Measurements from ENCODE around the gene TRIM41.
"Not testable (repeated sequence)": the region's sequence is repeated elsewhere in the genome, so short reads cannot be mapped to it uniquely, and the experiment has no call there.

The TRIM41 gene

GRCh38 chr5:181223058-181223728 lies at the start of gene TRIM41:
Gene TRIM41 (plus strand): TSS chr5:181223281. CDS start chr5:181224000, 719 bp downstream.
- TF ChIP-seq CTCF (IDR thresholded peaks at IDR 0.05; ENCODE audit: low read depth, low read length), result peak; percentile 22
- DNase-seq (ENCODE audit: low read depth in 2 of 2), result peak; percentile 99 to 100
- H3K4me3 ChIP-seq (replicated peaks in 1 of 2; ENCODE audit: low read depth in 2 of 2, low read length in 2 of 2), result peak within 1 kb of the TSS; percentile 89 to 90

- no peak for TF ChIP-seq CTCF (IDR thresholded peaks at IDR 0.05; ENCODE audit: low read depth, low read length)
- peak in 1 of 2 donors; percentile 94 for DNase-seq (ENCODE audit: low read depth in 2 of 2)
- peak overlapping the region in 1 of 2 donors; percentile 16 for H3K4me3 ChIP-seq (replicated peaks in 1 of 2; ENCODE audit: low read depth in 2 of 2, low read length in 2 of 2)
Observed at GRCh38 chr5:181173420-181174342, 49.4 kb upstream of the TRIM41 start.

GRCh38 chr5:181176254-181176952 lies 46.7 kb upstream of the TRIM41 start:
- no peak for TF ChIP-seq CTCF (IDR thresholded peaks at IDR 0.05; ENCODE audit: low read depth, low read length)
- DNase-seq (ENCODE audit: low read depth in 2 of 2), result no peak
- H3K4me3 ChIP-seq (replicated peaks in 1 of 2; ENCODE audit: low read depth in 2 of 2, low read length in 2 of 2), result no peak overlapping the region

- not testable (repeated sequence) for DNase-seq (ENCODE audit: low read depth in 2 of 2); H3K4me3 ChIP-seq (replicated peaks in 1 of 2; ENCODE audit: low read depth in 2 of 2, low read length in 2 of 2)
Observed at GRCh38 chr5:181177559-181177958, 45.5 kb upstream of the TRIM41 start.

GRCh38 chr5:181181650-181182565 lies 41.2 kb upstream of the TRIM41 start:
- H3K4me3 ChIP-seq (replicated peaks in 1 of 2; ENCODE audit: low read depth in 2 of 2, low read length in 2 of 2), result no peak overlapping the region
- peak; percentile 80 to 84 for DNase-seq (ENCODE audit: low read depth in 2 of 2)
- peak; percentile 81 for TF ChIP-seq CTCF (IDR thresholded peaks at IDR 0.05; ENCODE audit: low read depth, low read length)

- no peak for TF ChIP-seq CTCF (IDR thresholded peaks at IDR 0.05; ENCODE audit: low read depth, low read length)
- no peak for DNase-seq (ENCODE audit: low read depth in 2 of 2)
- no peak overlapping the region for H3K4me3 ChIP-seq (replicated peaks in 1 of 2; ENCODE audit: low read depth in 2 of 2, low read length in 2 of 2)
Observed at GRCh38 chr5:181182651-181183050, 40.4 kb upstream of the TRIM41 start.

Measured in cardiac fibroblast (primary cell).